K562 (cell line): ENCODE results near the gene DUSP3. TPM values are rescaled to one million over a fixed set of nuclear protein-coding genes. Genes with fewer than 3 reads are reported as not detected.

ENCODE experiments used
- ATAC-seq: fragments of 200-7000 bp; cut with Tn5 transposase; 3 replicates; pipeline ENCODE4 v1.9.1; 2020; ENCODE audit warnings: moderate library complexity
- BruUV-seq: library from RNA; stranded (reverse); fragments of 400-500 nt; replicated peaks from 2 replicates; lab custom pipeline; 2021; lab: Mats Ljungman, UMichigan
- CTCF ChIA-PET: fragments of 300-600 bp; formaldehyde crosslinking; extraction: SDS; loops from one replicate; lab custom pipeline; 2021; ENCODE audit warnings: low intra/inter-chr PET ratio; lab: Yijun Ruan, JAX
- POLR2A ChIA-PET: fragments of 300-600, 350-650 bp; sonication (Branson Sonifier 250); formaldehyde crosslinking; extraction: SDS; loops from one replicate; lab custom pipeline; 2021; ENCODE audit warnings: antibody characterized with exemption, inconsistent platforms; lab: Yijun Ruan, JAX
- DNase-seq, 4 experiments: peaks; one replicate each; pipeline versions ENCODE4 v3.0.0 to v3.0.0-alpha.2; 2011 to 2018; ENCODE audit warnings: low spot score in 3 of 4, mixed read lengths in 3 of 4; ENCODE audit errors: extremely low read depth in 1 of 4
- FAIRE-seq: peaks from 2 replicates; lab custom pipeline; 2011; peaks lifted over from hg19 to GRCh38; lab: Jason Lieb, UNC
- H2AFZ ChIP-seq: 2 replicates; pipeline ENCODE4 v1.6.0; 2011; ENCODE audit warnings: low read depth, low read length, control low read depth, inconsistent platforms
- H3K27ac ChIP-seq: fragments of 200-600 bp; 3 replicates; pipeline ENCODE4 v1.8.0; 2011; ENCODE audit warnings: low read depth, mild to moderate bottlenecking, control low read depth, inconsistent platforms, low read length, moderate library complexity, mixed read lengths; ENCODE audit errors: extremely low read depth
- H3K27me3 ChIP-seq, 2 experiments: fragments of 300-600 bp in 1 of 2; 2 replicates in 1 of 2; 3 replicates in 1 of 2; pipeline versions ENCODE4 v1.6.0 to v1.8.0; 2011; ENCODE audit warnings: inconsistent platforms in 2 of 2, low read length in 2 of 2, mild to moderate bottlenecking in 1 of 2, mixed read lengths in 1 of 2, moderate library complexity in 1 of 2; ENCODE audit not compliant: control insufficient read depth in 2 of 2, insufficient read depth in 2 of 2
- H3K36me3 ChIP-seq: fragments of 300-600 bp; 3 replicates; pipeline ENCODE4 v1.8.0; 2011; ENCODE audit warnings: mild to moderate bottlenecking, low read length, inconsistent platforms; ENCODE audit not compliant: control insufficient read depth, insufficient read depth
- H3K4me1 ChIP-seq, 2 experiments: fragments of 200-600 bp in 1 of 2; replicated peaks in 1 of 2; 2 replicates in 1 of 2; 3 replicates in 1 of 2; pipeline versions ENCODE4 v1.5.1 to v1.8.0; 2011; ENCODE audit warnings: inconsistent platforms in 2 of 2, low read length in 2 of 2, mild to moderate bottlenecking in 1 of 2, mixed read lengths in 1 of 2, moderate library complexity in 1 of 2; ENCODE audit not compliant: control insufficient read depth in 2 of 2, insufficient read depth in 2 of 2
- H3K4me2 ChIP-seq: 2 replicates; pipeline ENCODE4 v1.6.1; 2011; ENCODE audit warnings: low read length, control low read depth, inconsistent platforms, mixed read lengths; ENCODE audit not compliant: insufficient read depth
- H3K4me3 ChIP-seq: fragments of 200-600 bp; sonication (generic), shearing (Covaris generic); 2 replicates; pipeline ENCODE4 v1.5.1; 2016; ENCODE audit warnings: control low read depth, inconsistent platforms
- H3K79me2 ChIP-seq: fragments of 200-600 bp; 3 replicates; pipeline ENCODE4 v1.8.0; 2011; ENCODE audit warnings: low read length, inconsistent platforms; ENCODE audit not compliant: control insufficient read depth, insufficient read depth
- H3K9ac ChIP-seq, 2 experiments: 2 replicates each; pipeline versions ENCODE4 v1.6.0 to v1.6.1; 2011; ENCODE audit warnings: low read depth in 2 of 2, low read length in 2 of 2, control low read depth in 1 of 2, inconsistent platforms in 1 of 2, mild to moderate bottlenecking in 1 of 2, mixed read lengths in 1 of 2; ENCODE audit not compliant: insufficient read depth in 1 of 2
- H3K9me1 ChIP-seq: one replicate; pipeline ENCODE4 v1.6.0; 2011; ENCODE audit warnings: inconsistent platforms, mild to moderate bottlenecking, low read length, moderate library complexity; ENCODE audit not compliant: control insufficient read depth, insufficient read depth
- H3K9me3 ChIP-seq: replicated peaks from 2 replicates; pipeline ENCODE4 v1.5.1; 2011; ENCODE audit warnings: low read depth, low read length, inconsistent platforms; ENCODE audit not compliant: control insufficient read depth, insufficient read depth
- H4K20me1 ChIP-seq: replicated peaks from 2 replicates; pipeline ENCODE4 v1.6.1; 2011; ENCODE audit warnings: low read length, inconsistent platforms, mixed read lengths; ENCODE audit not compliant: control insufficient read depth, insufficient read depth
- BCL6 ChIP-seq: fragments of 250-450 bp; sonication (Bioruptor Pico); IDR thresholded peaks from 2 replicates; pipeline ENCODE4 v1.4.0; 2020
- ELF4 ChIP-seq: fragments of 450-650 bp; formaldehyde crosslinking; IDR thresholded peaks from 2 replicates; pipeline ENCODE4 v1.4.0; 2022; ENCODE audit warnings: missing genetic modification characterization
- HMG20A ChIP-seq: fragments of 450-650 bp; formaldehyde crosslinking; conservative IDR thresholded peaks from 2 replicates; pipeline ENCODE4 v1.4.0; 2020; ENCODE audit warnings: mild to moderate bottlenecking, mixed read lengths
- HOXB6 ChIP-seq: fragments of 250-450 bp; sonication (Bioruptor Pico); IDR thresholded peaks from 2 replicates; pipeline ENCODE4 v1.5.1; 2022; ENCODE audit warnings: mild to moderate bottlenecking, borderline replicate concordance
- L3MBTL2 ChIP-seq: fragments of 450-650 bp; IDR thresholded peaks from 2 replicates; pipeline ENCODE4 v1.6.1; 2016; ENCODE audit warnings: mild to moderate bottlenecking, moderate library complexity
- MCM5 ChIP-seq: fragments of 450-650 bp; IDR thresholded peaks from 2 replicates; pipeline ENCODE4 v1.6.1; 2016; ENCODE audit warnings: low read depth
- MYNN ChIP-seq, 2 experiments: sonication (generic); formaldehyde crosslinking in 1 of 2; IDR thresholded peaks; 2 replicates each; pipeline versions ENCODE4 v1.5.0 to v1.6.1; 2016 to 2020; ENCODE audit warnings: antibody characterized with exemption in 1 of 2, missing genetic modification reagents in 1 of 2
- NR4A1 ChIP-seq, 2 experiments: fragments of 250-450 bp in 1 of 2; fragments of 450-650 bp in 1 of 2; sonication (Bioruptor Pico) in 1 of 2; IDR thresholded peaks; 2 replicates each; pipeline versions ENCODE4 v1.4.0 to v1.6.1; 2016 to 2020; ENCODE audit warnings: mild to moderate bottlenecking in 2 of 2, missing compliant biosample characterization in 1 of 2, missing genetic modification characterization in 1 of 2, moderate library complexity in 1 of 2
- NRF1 ChIP-seq, 2 experiments: fragments of 450-650 bp; IDR thresholded peaks in 1 of 2; conservative IDR thresholded peaks in 1 of 2; 2 replicates each; pipeline ENCODE4 v1.6.1; 2014; ENCODE audit warnings: mild to moderate bottlenecking in 2 of 2
- OTX1 ChIP-seq: fragments of 450-650 bp; formaldehyde crosslinking; IDR thresholded peaks from 2 replicates; pipeline ENCODE4 v1.4.0; 2022; ENCODE audit warnings: mild to moderate bottlenecking
- PCBP1 ChIP-seq: fragments of 200-400 bp; formaldehyde crosslinking; IDR thresholded peaks from 2 replicates; pipeline ENCODE4 v1.6.1; 2018; ENCODE audit warnings: mild to moderate bottlenecking, low read depth, low read length; ENCODE audit not compliant: poor library complexity, severe bottlenecking
- PURB ChIP-seq: sonication (generic); formaldehyde crosslinking; IDR thresholded peaks from 2 replicates; pipeline ENCODE4 v1.9.0; 2021; ENCODE audit warnings: low read depth, mild to moderate bottlenecking, missing genetic modification reagents
- RAD21 ChIP-seq, 2 experiments: fragments of 250-450 bp in 1 of 2; fragments of 450-650 bp in 1 of 2; sonication (Bioruptor Pico) in 1 of 2; formaldehyde crosslinking in 1 of 2; IDR thresholded peaks in 1 of 2; conservative IDR thresholded peaks in 1 of 2; 2 replicates each; pipeline versions ENCODE4 v1.4.0 to v1.8.0; 2020 to 2022; ENCODE audit warnings: mild to moderate bottlenecking in 2 of 2, moderate library complexity in 1 of 2
- ZKSCAN8 ChIP-seq: fragments of 200-800 bp; sonication (Bioruptor generic); IDR thresholded peaks from 2 replicates; pipeline ENCODE4 v1.6.1; 2016; ENCODE audit warnings: missing genetic modification characterization, missing compliant biosample characterization
- ZNF224 ChIP-seq: sonication (generic); formaldehyde crosslinking; IDR thresholded peaks from 2 replicates; pipeline ENCODE4 v1.8.0; 2022; ENCODE audit warnings: mild to moderate bottlenecking, missing genetic modification reagents
- ZNF316 ChIP-seq: fragments of 450-650 bp; IDR thresholded peaks from 2 replicates; pipeline ENCODE4 v1.6.1; 2016
- ZNF696 ChIP-seq: fragments of 250-450 bp; sonication (Bioruptor Pico); conservative IDR thresholded peaks from 2 replicates; pipeline ENCODE4 v1.4.0; 2020; ENCODE audit warnings: mild to moderate bottlenecking, moderate library complexity
- ZNF766 ChIP-seq: fragments of 200-800 bp; sonication (Bioruptor generic); conservative IDR thresholded peaks from 2 replicates; pipeline ENCODE4 v1.6.1; 2016; ENCODE audit warnings: missing genetic modification characterization, missing compliant biosample characterization
- whole genome bisulfite sequencing: fragments of 100-300 bp; shearing (Covaris generic); methylation state at CpG from one replicate; pipeline ENCODE4 v1.1.6; 2016; ENCODE audit warnings: low coverage, mixed read lengths; ENCODE audit not compliant: insufficient coverage; ENCODE audit errors: missing lambda C conversion rate; 5-methylcytosine and 5-hydroxymethylcytosine counted together
- in situ Hi-C: fragments of 300-500 bp; cut with MboI; formaldehyde crosslinking; loops from 4 replicates; pipeline ENCODE4 v1.15.0; 2018; ENCODE audit warnings: inconsistent platforms, mixed read lengths
- intact Hi-C: fragments of 100-400 bp; cut with micrococcal nuclease; formaldehyde crosslinking; loops from 2 replicates; pipeline ENCODE4 v1.14.2; 2022
- polyA plus RNA-seq, 8 experiments: library from polyadenylated mRNA; depleted of rRNA in 4 of 8; stranded (reverse) in 5 of 8; unstranded in 3 of 8; fragments of >200 nt; fragmentation: Nextera tagmentation in 2 of 8; fragmentation: Illumina TruSeq in 1 of 8; extraction: Ambion mirVana in 2 of 8; extraction: Trizol in 1 of 8; gene quantifications; 2 replicates each; pipeline versions ENCODE4 v1.2.1 to v1.2.3, GENCODE V29; 2011 to 2014; ENCODE audit warnings: inconsistent platforms in 1 of 8, missing spikeins in 1 of 8
- total RNA-seq, 7 experiments: library from RNA; depleted of rRNA in 6 of 7; stranded (reverse); fragments of >200 nt in 6 of 7; fragmentation: Illumina TruSeq in 2 of 7; extraction: Trizol in 2 of 7; gene quantifications; 2 replicates each; pipeline versions ENCODE4 v1.2.1 to v1.2.3, GENCODE V29; 2011 to 2021; ENCODE audit warnings: low replicate concordance in 1 of 7
- TF ChIP-seq, protein P1 (sequence below): fragments of 250-450 bp; sonication (Bioruptor Pico); IDR thresholded peaks from 2 replicates; pipeline ENCODE4 v1.8.0; 2022; ENCODE audit warnings: moderate library complexity, mild to moderate bottlenecking, inconsistent platforms
- TF ChIP-seq, protein P2 (sequence below): fragments of 250-450 bp; sonication (Bioruptor Pico); IDR thresholded peaks from 2 replicates; pipeline ENCODE4 v1.8.0; 2022; ENCODE audit warnings: inconsistent platforms, mild to moderate bottlenecking, moderate library complexity, borderline replicate concordance

DUSP3 gene
- total and polyA plus RNA-seq, 9 of the 15 experiments (the other 6 are each of a cell fraction or from before 2014, with no cell fraction given): 4.1 to 19.8 (median 12.3) TPM

DNA sequence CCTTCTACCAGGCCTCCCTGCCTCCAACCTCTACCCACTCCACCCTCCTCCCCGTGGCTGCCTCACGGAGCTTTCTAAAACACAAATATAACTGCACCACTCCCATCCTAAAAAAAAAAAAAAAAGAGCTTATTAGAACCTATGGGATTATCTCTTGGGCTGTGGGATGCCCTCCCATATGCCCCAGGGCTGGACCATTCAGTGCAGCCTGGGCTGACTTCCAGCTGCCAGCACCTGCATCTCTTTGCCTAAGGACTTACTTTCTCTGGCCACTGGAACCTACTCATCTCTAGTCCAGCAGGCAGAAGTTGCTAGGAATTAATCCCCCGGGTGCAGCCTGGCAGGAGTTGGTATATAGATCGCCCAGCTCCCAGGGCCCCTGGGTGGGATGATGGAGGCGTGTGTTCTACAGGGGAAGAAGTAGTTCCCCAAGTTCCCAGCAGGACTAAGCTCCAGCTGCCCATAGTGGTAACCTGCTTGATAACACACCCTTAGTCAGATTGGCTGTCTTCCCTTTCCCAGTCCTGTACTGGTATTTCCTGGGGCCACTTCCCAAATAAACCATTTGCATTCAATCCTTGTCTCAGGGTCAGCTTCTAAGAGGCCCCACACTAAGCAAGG is 43.9 kb upstream of the DUSP3 start (continued):
- no peak for TF ChIP-seq ZNF766 (CRISPR knock-in tag)
- TF ChIP-seq NR4A1 (CRISPR knock-in tag; IDR thresholded peaks at IDR 0.05): no peak
- no peak for TF ChIP-seq NR4A1 (tag; IDR thresholded peaks at IDR 0.05)
- TF ChIP-seq MCM5: no peak
- TF ChIP-seq MYNN (IDR thresholded peaks at IDR 0.05): no peak
- TF ChIP-seq MYNN (CRISPR knock-in tag; IDR thresholded peaks at IDR 0.05): no peak
- no peak for TF ChIP-seq HOXB6 (CRISPR knock-in tag)
- no peak for TF ChIP-seq NRF1 (conservative IDR thresholded peaks at IDR 0.05 in 1 of 2, IDR thresholded peaks at IDR 0.05 in 1 of 2)
- no peak for TF ChIP-seq ZKSCAN8 (CRISPR knock-in tag)
- TF ChIP-seq, all 486 proteins: peak for 0

DNA sequence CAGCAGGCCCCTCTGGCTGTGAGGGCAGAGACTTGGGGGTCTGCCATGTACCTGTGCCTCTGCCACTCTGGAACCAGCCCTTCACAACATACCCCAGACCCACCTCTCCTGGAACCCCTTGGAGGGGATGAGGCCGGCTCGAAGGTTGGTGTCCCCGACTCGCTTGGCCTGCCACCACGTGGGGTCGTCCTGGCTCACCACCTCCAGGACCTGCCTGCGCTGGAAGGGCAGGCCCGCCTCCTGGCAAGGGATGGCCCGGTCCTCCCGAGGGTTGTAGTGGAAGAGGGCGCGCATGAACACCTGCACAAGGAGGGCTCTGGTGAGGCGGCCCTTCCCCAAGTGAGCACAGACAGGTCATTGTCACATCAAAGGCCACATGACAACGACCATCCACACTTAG is 42.0 kb upstream of the DUSP3 start:
- no peak for DNase-seq
- ATAC-seq: no peak
- 56% methylated on average over 13 of the region's 14 CpGs for WGBS
- no peak overlapping the region for H3K4me2 ChIP-seq
- H3K9ac ChIP-seq: no peak overlapping the region
- BruUV-seq: no TSS peak
- H3K36me3 ChIP-seq: no peaks in the 10 kb centered on the region
- no peak overlapping the region for H3K27ac ChIP-seq
- in situ Hi-C loops (no loop called here), intact Hi-C loops (no loop called here)
- H3K4me3 ChIP-seq: no peak overlapping the region
- no peaks in the 10 kb centered on the region for H3K79me2 ChIP-seq
- H3K27me3 ChIP-seq: no peaks in the 10 kb centered on the region
- POLR2A ChIA-PET: no interaction called here
- CTCF ChIA-PET: no interaction called here
- TF ChIP-seq ELF4 (CRISPR knock-in tag): no peak
- TF ChIP-seq, protein P1, sequence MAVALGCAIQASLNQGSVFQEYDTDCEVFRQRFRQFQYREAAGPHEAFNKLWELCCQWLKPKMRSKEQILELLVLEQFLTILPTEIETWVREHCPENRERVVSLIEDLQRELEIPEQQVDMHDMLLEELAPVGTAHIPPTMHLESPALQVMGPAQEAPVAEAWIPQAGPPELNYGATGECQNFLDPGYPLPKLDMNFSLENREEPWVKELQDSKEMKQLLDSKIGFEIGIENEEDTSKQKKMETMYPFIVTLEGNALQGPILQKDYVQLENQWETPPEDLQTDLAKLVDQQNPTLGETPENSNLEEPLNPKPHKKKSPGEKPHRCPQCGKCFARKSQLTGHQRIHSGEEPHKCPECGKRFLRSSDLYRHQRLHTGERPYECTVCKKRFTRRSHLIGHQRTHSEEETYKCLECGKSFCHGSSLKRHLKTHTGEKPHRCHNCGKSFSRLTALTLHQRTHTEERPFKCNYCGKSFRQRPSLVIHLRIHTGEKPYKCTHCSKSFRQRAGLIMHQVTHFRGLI (CRISPR knock-in tag): no peak
- TF ChIP-seq, protein P2, sequence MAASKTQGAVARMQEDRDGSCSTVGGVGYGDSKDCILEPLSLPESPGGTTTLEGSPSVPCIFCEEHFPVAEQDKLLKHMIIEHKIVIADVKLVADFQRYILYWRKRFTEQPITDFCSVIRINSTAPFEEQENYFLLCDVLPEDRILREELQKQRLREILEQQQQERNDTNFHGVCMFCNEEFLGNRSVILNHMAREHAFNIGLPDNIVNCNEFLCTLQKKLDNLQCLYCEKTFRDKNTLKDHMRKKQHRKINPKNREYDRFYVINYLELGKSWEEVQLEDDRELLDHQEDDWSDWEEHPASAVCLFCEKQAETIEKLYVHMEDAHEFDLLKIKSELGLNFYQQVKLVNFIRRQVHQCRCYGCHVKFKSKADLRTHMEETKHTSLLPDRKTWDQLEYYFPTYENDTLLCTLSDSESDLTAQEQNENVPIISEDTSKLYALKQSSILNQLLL (CRISPR knock-in tag): no peak
- TF ChIP-seq ZNF224 (CRISPR knock-in tag): no peak
- TF ChIP-seq RAD21 (CRISPR knock-in tag; conservative IDR thresholded peaks at IDR 0.05 in 1 of 2, IDR thresholded peaks at IDR 0.05 in 1 of 2): no peak
- TF ChIP-seq ZNF696 (CRISPR knock-in tag): no peak
- TF ChIP-seq HMG20A (CRISPR knock-in tag): no peak
- TF ChIP-seq PURB: no peak
- TF ChIP-seq ZNF316: no peak
- no peak for TF ChIP-seq L3MBTL2
- TF ChIP-seq PCBP1: no peak
- no peak for TF ChIP-seq BCL6
- TF ChIP-seq OTX1 (CRISPR knock-in tag): no peak
- H4K20me1 ChIP-seq: no peaks in the 10 kb centered on the region
- H3K9me1 ChIP-seq: no peaks in the 10 kb centered on the region
- H2AFZ ChIP-seq: no peak overlapping the region
- no peak for FAIRE-seq
- H3K9me3 ChIP-seq: no peaks in the 10 kb centered on the region
- H3K4me1 ChIP-seq: peaks cover 0 to 3% of the 10 kb centered on the region in 2 experiments; a peak in 1 of 5 replicates
